ENCODE measurements around the gene MCF2.

- TF ChIP-seq CTCF (conservative IDR thresholded peaks at IDR 0.05) (no peak), EZH2 (IDR thresholded peaks at IDR 0.05; ENCODE audit: low read depth) (no peak)
These were observed 16.0 kb downstream of the MCF2 start for GRCh38 chrX:139691843-139692505.
